ENCODE data around the gene SPAG6. TPM values are rescaled to one million over a fixed set of nuclear protein-coding genes. Genes with fewer than 3 reads are reported as not detected.

The SPAG6 gene
- total RNA-seq, 2 donors from 2014 or later = not detected

GRCh38 chr10:22442468-22442867, 97.2 kb downstream of the SPAG6 start:
- intact Hi-C loops (cut with DNase I) = no loop called here
- no peak for DNase-seq (ENCODE audit: low spot score)

GRCh38 chr10:22443175-22443901, 98.0 kb downstream of the SPAG6 start:
- intact Hi-C loops (cut with DNase I) = no loop called here
- DNase-seq (ENCODE audit: low spot score) = no peak

- intact Hi-C loops (cut with DNase I) = no loop called here
- DNase-seq (ENCODE audit: low spot score) = no peak
Measured at GRCh38 chr10:22444219-22444788, 99.0 kb downstream of the SPAG6 start.

DNA sequence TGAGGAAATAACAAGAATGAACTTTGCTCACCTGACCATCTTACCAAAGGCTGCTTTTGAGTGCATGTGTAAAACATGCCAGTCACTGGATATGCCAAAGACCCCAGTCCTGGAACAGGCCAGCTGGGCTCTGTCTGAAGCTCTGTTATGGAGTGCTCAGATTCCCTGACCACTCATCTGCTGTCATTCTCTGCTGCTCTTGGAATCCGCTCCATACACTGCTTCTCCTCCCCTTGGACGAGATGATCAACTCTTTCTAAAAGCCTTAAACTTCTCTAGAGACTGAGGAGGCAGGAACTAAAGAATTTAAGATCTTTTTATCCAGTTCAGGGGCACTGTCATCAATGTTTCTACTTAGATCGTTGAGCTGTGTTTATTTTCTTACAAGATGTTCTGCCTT, 100.2 kb downstream of the SPAG6 start:
- intact Hi-C loops (cut with DNase I) = no loop called here
- no peak for DNase-seq (ENCODE audit: low spot score)

- intact Hi-C loops (cut with DNase I) = no loop called here
- DNase-seq (ENCODE audit: low spot score) = no peak
Measured at GRCh38 chr10:22447068-22447467, 101.8 kb downstream of the SPAG6 start.

DNA sequence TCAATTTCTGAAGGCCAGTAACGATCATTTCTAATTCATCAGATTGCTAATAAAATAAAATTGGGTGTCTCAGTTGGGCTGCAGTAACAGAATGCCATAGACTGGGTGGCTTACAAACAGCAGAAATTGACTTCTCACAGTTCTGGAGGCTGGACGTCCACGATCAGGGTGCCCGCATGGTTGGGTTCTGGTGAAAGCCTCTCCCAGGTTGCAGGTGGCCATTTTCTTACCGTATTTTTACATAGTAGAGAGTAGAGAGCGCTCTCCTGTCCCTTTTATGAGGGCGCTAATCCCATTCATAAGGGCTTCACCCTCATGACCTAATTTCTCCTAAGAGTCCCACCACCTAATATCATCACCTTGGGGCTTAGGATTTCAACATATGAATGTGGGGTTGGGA, 106.0 kb downstream of the SPAG6 start:
- intact Hi-C loops (cut with DNase I) = no loop called here

GRCh38 chr10:22453320-22453719, 108.0 kb downstream of the SPAG6 start:
- DNase-seq (ENCODE audit: low spot score) = no peak
- intact Hi-C loops (cut with DNase I) = no loop called here

More for the DNA sequence above, 106.0 kb downstream of the SPAG6 start:
- no peak for DNase-seq (ENCODE audit: low spot score)

DNA sequence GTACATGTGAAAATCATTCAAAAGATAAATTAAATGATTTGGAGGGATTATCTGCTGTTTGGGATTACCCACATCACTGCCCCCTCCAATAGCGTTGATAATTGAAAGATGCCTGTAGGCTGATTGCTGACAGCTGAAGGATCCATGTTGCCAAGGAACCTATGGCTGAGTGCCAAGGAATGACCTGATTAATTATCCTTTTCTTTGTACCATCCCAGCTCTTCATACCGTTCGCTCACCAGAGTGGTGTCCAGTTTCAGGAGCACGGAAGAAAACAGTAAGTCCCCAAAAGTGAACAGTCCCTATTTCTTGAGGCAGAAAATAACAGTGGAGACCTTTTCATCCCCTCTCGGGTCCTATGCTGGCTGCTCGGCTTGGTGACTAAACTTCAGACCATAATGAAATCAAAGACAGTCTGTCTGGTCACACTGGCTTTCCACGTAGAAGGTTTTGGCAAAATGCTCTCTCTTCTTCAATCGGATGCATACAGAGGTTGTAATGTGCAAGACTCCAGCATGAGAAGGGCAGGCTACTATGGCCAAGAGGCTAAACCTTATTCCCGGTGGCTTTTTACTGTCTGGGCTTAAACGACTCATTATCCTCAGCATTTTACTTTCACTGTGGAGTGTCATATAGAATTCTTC, 108.8 kb downstream of the SPAG6 start:
- DNase-seq (ENCODE audit: low spot score) = no peak
- intact Hi-C loops (cut with DNase I) = no loop called here

- intact Hi-C loops (cut with DNase I) = no loop called here
- no peak for DNase-seq (ENCODE audit: low spot score)
Measured at GRCh38 chr10:22454634-22455033, 109.3 kb downstream of the SPAG6 start.

DNA sequence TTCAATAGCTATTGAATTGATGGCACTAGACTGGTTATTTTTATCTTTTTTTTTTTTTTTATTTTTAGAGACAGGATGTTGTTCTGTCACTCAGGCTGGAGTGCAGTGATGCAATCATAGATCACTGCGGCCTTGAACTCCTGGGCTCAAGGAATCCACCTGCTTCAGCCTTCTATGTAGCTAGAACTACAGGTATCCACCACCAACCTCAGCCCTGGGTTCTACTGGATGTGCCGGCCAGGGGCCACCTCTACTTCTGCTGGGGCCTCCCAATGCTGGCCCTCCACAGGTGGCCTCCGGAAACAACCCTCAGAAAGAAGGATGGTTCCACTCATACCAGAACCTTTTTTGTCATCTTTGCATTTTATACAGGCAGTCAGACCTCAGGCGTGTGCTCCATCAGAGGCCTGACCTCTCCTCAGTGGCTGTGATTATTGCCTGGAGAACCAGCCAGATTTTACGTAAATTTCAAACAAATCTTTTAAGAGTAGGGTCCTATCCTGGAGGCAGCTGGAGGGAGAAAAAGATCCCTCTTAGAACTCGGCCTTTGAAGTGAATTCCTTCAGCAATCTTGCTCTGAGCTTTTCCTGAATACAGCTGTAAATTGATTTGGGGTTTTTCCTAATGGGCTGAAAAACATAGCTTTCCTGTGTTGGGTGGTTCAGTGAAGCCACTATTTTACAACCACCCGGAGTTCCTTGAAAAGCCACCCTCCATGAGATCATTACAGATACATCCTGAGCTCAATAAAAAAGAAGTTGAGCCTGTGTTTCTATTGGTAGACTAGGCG, 110.0 kb downstream of the SPAG6 start:
- intact Hi-C loops (cut with DNase I) = no loop called here
- no peak for DNase-seq (ENCODE audit: low spot score)

DNA sequence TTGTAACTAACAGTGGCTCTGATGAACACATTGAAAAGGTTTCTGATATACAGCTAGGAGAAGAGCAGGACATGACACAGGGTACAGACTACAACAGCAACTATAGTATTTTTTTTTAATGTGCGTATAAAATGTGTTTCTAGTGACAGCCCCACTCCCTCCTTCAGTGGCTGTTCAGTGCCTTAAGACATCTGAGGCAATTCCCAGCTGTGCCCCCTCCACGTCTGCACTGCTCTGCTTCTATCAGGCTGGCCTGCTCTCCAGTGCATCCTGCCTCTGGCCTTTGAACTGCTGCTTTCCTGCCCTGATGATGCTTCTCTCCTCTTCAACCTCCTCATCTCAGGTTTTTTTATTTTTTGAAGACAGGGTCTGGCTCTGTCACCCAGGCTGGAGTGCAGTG, 111.2 kb downstream of the SPAG6 start:
- DNase-seq (ENCODE audit: low spot score) = no peak

DNA sequence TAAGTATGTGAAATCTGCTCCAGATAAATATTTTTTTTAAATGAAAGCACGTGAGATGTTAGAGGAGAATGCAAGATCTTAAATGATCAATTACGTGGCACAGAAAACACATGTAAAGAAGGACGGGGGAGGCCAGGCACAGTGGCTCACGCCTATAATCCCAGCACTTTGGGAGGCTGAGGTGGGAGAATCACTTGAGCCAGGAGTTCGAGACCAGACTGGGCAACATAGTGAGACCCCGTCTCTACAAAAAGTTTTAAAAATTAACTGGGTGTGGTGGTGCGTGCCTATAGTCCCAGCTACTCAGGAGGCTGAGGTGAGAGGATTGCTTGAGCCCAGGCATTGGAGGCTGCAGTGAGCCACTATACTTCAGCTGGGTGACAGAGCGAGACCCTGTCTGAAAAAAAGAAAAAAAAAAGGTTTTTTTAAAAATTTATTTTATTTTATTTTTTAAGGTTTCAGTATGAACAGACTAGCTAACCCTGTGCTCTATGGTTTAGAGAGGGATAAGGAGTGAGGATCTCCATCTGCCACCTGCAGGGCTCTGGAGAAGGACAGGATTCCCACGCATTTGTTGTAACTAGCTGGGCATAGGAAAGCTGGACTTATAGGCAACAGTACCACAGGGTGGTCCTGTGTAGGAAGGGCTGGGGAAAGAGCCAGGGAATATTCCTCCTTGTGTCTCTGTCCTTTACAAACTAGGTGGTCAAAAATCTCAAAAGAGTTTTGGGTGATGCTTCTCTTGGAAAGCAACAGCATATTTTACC, 113.2 kb downstream of the SPAG6 start:
- intact Hi-C loops (cut with DNase I) = no loop called here

More for the DNA sequence above, 111.2 kb downstream of the SPAG6 start:
- intact Hi-C loops (cut with DNase I) = no loop called here

DNA sequence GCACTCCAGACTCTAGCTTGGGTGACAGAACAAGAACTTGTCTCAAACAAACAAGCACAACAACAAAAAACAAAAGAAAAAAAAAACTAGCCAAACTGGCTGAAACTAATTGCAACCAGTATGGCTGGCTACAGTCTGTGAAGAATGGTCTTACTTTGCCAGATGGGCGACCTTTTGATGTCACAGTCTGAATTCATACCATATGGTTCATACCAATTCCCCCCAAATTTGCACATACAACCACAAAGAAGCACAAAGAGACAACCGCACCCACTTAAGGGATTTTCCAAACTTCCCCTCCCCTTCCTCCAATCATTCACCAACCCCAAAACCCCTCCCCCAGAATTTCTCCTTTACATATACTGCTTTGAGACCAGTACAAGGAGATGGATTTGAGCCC, 114.2 kb downstream of the SPAG6 start:
- intact Hi-C loops (cut with DNase I) = no loop called here
- DNase-seq (ENCODE audit: low spot score) = no peak

More for the DNA sequence above, 113.2 kb downstream of the SPAG6 start:
- DNase-seq (ENCODE audit: low spot score) = no peak

DNA sequence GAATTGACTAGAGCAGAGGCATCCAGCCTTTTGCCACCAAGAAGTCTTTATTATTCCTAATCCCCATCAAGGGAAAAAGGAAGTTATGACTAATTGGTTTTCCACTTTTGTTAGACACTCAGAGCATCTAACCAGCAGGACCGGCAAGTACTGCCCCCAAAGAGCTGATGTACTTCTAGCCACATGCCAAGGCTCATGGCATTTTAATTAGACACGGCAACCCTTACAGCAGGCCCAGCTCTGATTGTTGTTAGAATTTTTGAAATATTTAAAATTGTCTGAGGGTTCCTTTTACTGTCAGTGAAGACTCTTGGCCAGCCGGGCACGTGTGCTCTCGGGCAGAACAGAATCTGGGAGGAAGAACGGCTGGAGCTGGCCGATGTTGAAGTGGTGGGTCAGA, 114.8 kb downstream of the SPAG6 start:
- intact Hi-C loops (cut with DNase I) = no loop called here
- DNase-seq (ENCODE audit: low spot score) = no peak

GRCh38 chr10:22460531-22461403, 115.5 kb downstream of the SPAG6 start:
- no peak for DNase-seq (ENCODE audit: low spot score)
- intact Hi-C loops (cut with DNase I) = no loop called here

DNA sequence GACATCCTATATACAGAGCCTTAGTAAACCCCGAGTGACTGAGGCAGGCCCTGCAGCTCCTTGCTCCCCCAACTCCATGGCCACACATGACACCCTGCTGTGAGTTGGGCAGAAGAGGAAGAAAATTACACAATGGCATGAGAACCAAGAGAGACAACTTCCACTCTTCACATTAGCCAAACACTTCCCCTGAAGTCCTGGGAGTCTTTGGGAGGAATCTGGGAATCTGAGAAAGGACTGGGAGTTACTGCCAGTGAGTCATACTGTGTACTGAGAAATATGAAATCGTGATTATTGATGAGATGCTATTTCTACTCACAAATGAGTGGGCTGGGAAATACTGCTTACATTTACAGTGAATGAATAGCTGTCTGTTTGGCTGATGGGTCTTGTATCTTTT, 116.6 kb downstream of the SPAG6 start:
- no peak for DNase-seq (ENCODE audit: low spot score)
- intact Hi-C loops (cut with DNase I) = no loop called here

- intact Hi-C loops (cut with DNase I) = no loop called here
Measured at GRCh38 chr10:22463255-22463654, 118.0 kb downstream of the SPAG6 start.

DNA sequence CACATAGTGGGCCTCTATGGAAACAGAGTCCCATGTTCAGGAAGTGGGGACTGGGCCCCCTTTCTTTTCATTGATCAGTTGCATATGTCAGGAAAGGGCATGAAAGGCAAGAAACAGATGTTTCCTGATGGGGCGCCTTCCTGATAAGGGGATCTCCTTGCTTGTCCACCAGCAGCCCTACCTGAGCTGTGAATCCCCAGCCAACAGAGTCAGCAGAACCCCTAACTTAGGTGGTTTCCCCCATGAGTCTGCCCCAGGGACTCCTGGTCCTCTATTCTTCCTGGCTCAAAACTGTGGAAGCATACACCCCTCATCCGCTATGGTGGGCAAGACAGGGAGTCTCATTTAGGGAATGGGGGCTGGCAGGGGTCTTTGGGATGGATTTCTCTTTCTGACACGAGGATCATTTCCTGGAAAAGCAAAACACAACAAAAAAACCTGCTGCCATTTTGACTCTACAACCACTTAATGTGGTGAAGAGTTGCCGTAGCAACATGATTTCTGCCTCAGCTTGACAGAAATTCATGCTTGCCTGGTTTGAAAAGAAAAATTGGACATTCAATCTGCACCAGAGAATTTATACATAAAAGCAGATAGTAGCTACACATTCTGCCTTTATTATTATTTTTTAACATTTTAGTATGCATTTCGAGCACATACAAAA, 119.8 kb downstream of the SPAG6 start:
- intact Hi-C loops (cut with DNase I) = no loop called here

More at GRCh38 chr10:22463255-22463654, 118.0 kb downstream of the SPAG6 start:
- DNase-seq (ENCODE audit: low spot score) = no peak

More for the DNA sequence above, 119.8 kb downstream of the SPAG6 start:
- DNase-seq (ENCODE audit: low spot score) = no peak
